Progenitor cell of endocrine pancreas (in vitro differentiated cells): ENCODE measurements around the gene DYNC1H1. TPM values are rescaled to one million over a fixed set of nuclear protein-coding genes. Genes with fewer than 3 reads are reported as not detected.

ENCODE experiments used
- DNase-seq: peaks from one replicate; pipeline ENCODE4 v3.0.0; 2021; ENCODE audit warnings: low spot score; ENCODE audit not compliant: unreplicated experiment
- H3K27ac Mint-ChIP-seq: 2 replicates; pipeline ENCODE4 v1.8.0; 2021; ENCODE audit warnings: mild to moderate bottlenecking, moderate library complexity, mixed read lengths
- H3K27me3 Mint-ChIP-seq: 2 replicates; pipeline ENCODE4 v1.8.0; 2021; ENCODE audit warnings: mixed read lengths
- H3K36me3 Mint-ChIP-seq: 2 replicates; pipeline ENCODE4 v1.8.0; 2022; ENCODE audit warnings: mixed read lengths; ENCODE audit not compliant: insufficient read depth
- H3K4me1 Mint-ChIP-seq: 2 replicates; pipeline ENCODE4 v1.8.0; 2021; ENCODE audit warnings: low read depth, mixed read lengths
- H3K4me3 Mint-ChIP-seq: 2 replicates; pipeline ENCODE4 v1.8.0; 2021; ENCODE audit warnings: low read depth, mild to moderate bottlenecking, moderate library complexity, mixed read lengths
- H3K9me3 Mint-ChIP-seq: 2 replicates; pipeline ENCODE4 v1.8.0; 2021; ENCODE audit warnings: low read depth, mixed read lengths
- CTCF ChIP-seq: fragments of 200-600 bp; sonication (generic); IDR thresholded peaks from one replicate; pipeline ENCODE4 v1.5.0; 2021; ENCODE audit warnings: antibody characterized with exemption, mild to moderate bottlenecking; ENCODE audit not compliant: unreplicated experiment
- total RNA-seq: library from RNA; stranded (reverse); gene quantifications from 2 replicates; pipeline ENCODE4 v1.2.1, GENCODE V29; 2021

The DYNC1H1 gene
- total RNA-seq, 1 donor from 2014 or later = 501 TPM

DNA sequence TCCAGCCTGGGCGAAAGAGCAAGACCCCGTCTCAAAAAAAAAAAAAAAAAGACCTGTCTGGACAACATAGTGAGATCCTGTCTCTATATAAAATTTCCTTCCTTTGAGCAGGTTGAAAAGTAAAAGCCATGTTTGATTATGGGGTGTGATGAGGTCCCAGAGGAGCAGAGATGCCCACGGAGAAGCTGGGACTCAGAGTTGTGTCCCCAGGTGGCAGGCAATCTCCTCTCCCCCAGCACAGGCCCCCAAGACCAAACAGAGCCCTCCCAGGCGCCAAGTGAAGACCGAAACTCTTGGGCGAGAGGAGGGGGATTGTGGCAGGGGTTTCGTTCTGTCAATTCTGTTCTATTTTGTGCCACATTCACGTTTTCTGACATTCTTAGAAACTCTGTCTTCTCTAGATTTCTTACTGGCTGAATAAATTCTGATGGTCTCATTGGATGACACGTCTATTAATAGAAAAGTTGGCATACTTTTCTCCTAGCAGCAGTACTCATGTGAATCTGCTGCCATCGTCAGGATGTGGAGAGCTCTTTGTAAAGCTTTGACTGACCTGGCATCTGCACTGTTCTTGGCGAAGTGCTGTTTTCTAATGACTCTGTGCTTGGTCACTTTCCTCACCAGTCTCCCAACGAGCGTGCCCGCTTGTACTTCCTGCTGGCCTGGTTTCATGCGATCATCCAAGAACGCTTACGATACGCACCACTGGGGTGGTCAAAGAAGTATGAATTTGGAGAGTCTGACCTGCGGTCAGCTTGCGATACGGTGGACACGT is 79.1 kb downstream of the DYNC1H1 start:
- Mint-ChIP-seq H3K27ac (no peak overlapping the region), H3K4me3 (no peak overlapping the region), H3K27me3 (no peaks in the 10 kb centered on the region), H3K4me1 (peaks cover 1% of the 10 kb centered on the region), H3K9me3 (no peaks in the 10 kb centered on the region), H3K36me3 (peaks cover 31% of the 10 kb centered on the region)
- DNase-seq = no peak
- TF ChIP-seq CTCF = no peak

- DNase-seq = no peak
- Mint-ChIP-seq H3K4me1 (peaks cover 1% of the 10 kb centered on the region), H3K4me3 (no peak overlapping the region), H3K27me3 (no peaks in the 10 kb centered on the region), H3K36me3 (peaks cover 33% of the 10 kb centered on the region), H3K27ac (no peak overlapping the region), H3K9me3 (no peaks in the 10 kb centered on the region)
- TF ChIP-seq CTCF = no peak
Measured at GRCh38 chr14:102044566-102044965, 80.2 kb downstream of the DYNC1H1 start.

GRCh38 chr14:102046337-102047278 is 82.2 kb downstream of the DYNC1H1 start:
- H3K27ac Mint-ChIP-seq = no peak overlapping the region
- H3K4me3 Mint-ChIP-seq = no peak overlapping the region
- no peaks in the 10 kb centered on the region for H3K9me3 Mint-ChIP-seq
- H3K4me1 Mint-ChIP-seq = peaks cover 1% of the 10 kb centered on the region
- H3K27me3 Mint-ChIP-seq = no peaks in the 10 kb centered on the region
- H3K36me3 Mint-ChIP-seq = peaks cover 34% of the 10 kb centered on the region
- peak; percentile 73 for TF ChIP-seq CTCF
- DNase-seq = peak; percentile 65

GRCh38 chr14:102047808-102048540 is 83.6 kb downstream of the DYNC1H1 start:
- H3K4me3 Mint-ChIP-seq = no peak overlapping the region
- no peaks in the 10 kb centered on the region for H3K9me3 Mint-ChIP-seq
- peak overlapping the region; percentile 52 for H3K27ac Mint-ChIP-seq
- peaks cover 39% of the 10 kb centered on the region for H3K36me3 Mint-ChIP-seq
- no peak for TF ChIP-seq CTCF
- H3K4me1 Mint-ChIP-seq = peaks cover 1% of the 10 kb centered on the region
- H3K27me3 Mint-ChIP-seq = no peaks in the 10 kb centered on the region
- no peak for DNase-seq
